T-helper 1 cell treated with Interleukin-12 subunit alpha and Interleukin-12 subunit beta and Interleukin-4 antibody, amounts not matched to agents 30 μg/mL and 1 μg/mL, for 36 hours (primary cell): Measurements from ENCODE around the gene GPER1.

ENCODE experiments used
- H3K27ac Mint-ChIP-seq: one replicate; pipeline ENCODE4 v1.8.0; 2021; ENCODE audit warnings: mild to moderate bottlenecking, mixed read lengths
- H3K27me3 Mint-ChIP-seq: one replicate; pipeline ENCODE4 v1.8.0; 2021; ENCODE audit warnings: low read depth, mixed read lengths
- H3K36me3 Mint-ChIP-seq: one replicate; pipeline ENCODE4 v1.8.0; 2021; ENCODE audit warnings: low read depth, mixed read lengths
- H3K4me1 Mint-ChIP-seq: one replicate; pipeline ENCODE4 v1.8.0; 2021; ENCODE audit warnings: low read depth, mixed read lengths
- H3K4me3 Mint-ChIP-seq: one replicate; pipeline ENCODE4 v1.8.0; 2021; ENCODE audit warnings: mild to moderate bottlenecking, moderate library complexity, mixed read lengths
- H3K9me3 Mint-ChIP-seq: one replicate; pipeline ENCODE4 v1.8.0; 2021; ENCODE audit warnings: mixed read lengths

The GPER1 gene

GRCh38 chr7:1085266-1085665 is 2.6 kb upstream of the GPER1 start:
- Mint-ChIP-seq H3K4me1 (peaks cover 4% of the 10 kb centered on the region), H3K4me3 (no peak overlapping the region), H3K27ac (no peak overlapping the region), H3K27me3 (peaks cover 3% of the 10 kb centered on the region), H3K9me3 (no peaks in the 10 kb centered on the region), H3K36me3 (no peaks in the 10 kb centered on the region)

- Mint-ChIP-seq H3K27ac (no peak overlapping the region), H3K4me3 (no peak overlapping the region), H3K36me3 (no peaks in the 10 kb centered on the region), H3K4me1 (peaks cover 4% of the 10 kb centered on the region), H3K9me3 (no peaks in the 10 kb centered on the region), H3K27me3 (peaks cover 3% of the 10 kb centered on the region)
Measured at GRCh38 chr7:1085910-1086421, 1.9 kb upstream of the GPER1 start.

GRCh38 chr7:1086588-1087464 is 1.1 kb upstream of the GPER1 start:
- peaks cover 4% of the 10 kb centered on the region for H3K4me1 Mint-ChIP-seq
- peak overlapping the region; percentile 65 for H3K4me3 Mint-ChIP-seq
- no peaks in the 10 kb centered on the region for H3K36me3 Mint-ChIP-seq
- H3K27me3 Mint-ChIP-seq: peaks cover 3% of the 10 kb centered on the region
- no peaks in the 10 kb centered on the region for H3K9me3 Mint-ChIP-seq
- no peak overlapping the region for H3K27ac Mint-ChIP-seq

- Mint-ChIP-seq H3K4me3 (no peak overlapping the region), H3K27ac (no peak overlapping the region), H3K9me3 (no peaks in the 10 kb centered on the region), H3K27me3 (peaks cover 3% of the 10 kb centered on the region), H3K4me1 (peaks cover 4% of the 10 kb centered on the region), H3K36me3 (no peaks in the 10 kb centered on the region)
Measured at GRCh38 chr7:1087465-1087814, 473 bp upstream of the GPER1 start.

- H3K36me3 Mint-ChIP-seq: no peaks in the 10 kb centered on the region
- peaks cover 3% of the 10 kb centered on the region for H3K27me3 Mint-ChIP-seq
- H3K27ac Mint-ChIP-seq: no peak overlapping the region
- H3K9me3 Mint-ChIP-seq: no peaks in the 10 kb centered on the region
- H3K4me3 Mint-ChIP-seq: no peak overlapping the region
- peaks cover 7% of the 10 kb centered on the region for H3K4me1 Mint-ChIP-seq
Measured at GRCh38 chr7:1090236-1090635, 2.3 kb downstream of the GPER1 start.

- no peaks in the 10 kb centered on the region for H3K9me3 Mint-ChIP-seq
- no peak overlapping the region for H3K4me3 Mint-ChIP-seq
- no peaks in the 10 kb centered on the region for H3K36me3 Mint-ChIP-seq
- H3K27ac Mint-ChIP-seq: no peak overlapping the region
- peaks cover 7% of the 10 kb centered on the region for H3K4me1 Mint-ChIP-seq
- peaks cover 3% of the 10 kb centered on the region for H3K27me3 Mint-ChIP-seq
Measured at GRCh38 chr7:1090686-1091643, 3.1 kb downstream of the GPER1 start.

GRCh38 chr7:1091644-1092027 is 3.7 kb downstream of the GPER1 start:
- peaks cover 3% of the 10 kb centered on the region for H3K27me3 Mint-ChIP-seq
- peaks cover 7% of the 10 kb centered on the region for H3K4me1 Mint-ChIP-seq
- H3K36me3 Mint-ChIP-seq: no peaks in the 10 kb centered on the region
- no peak overlapping the region for H3K27ac Mint-ChIP-seq
- no peaks in the 10 kb centered on the region for H3K9me3 Mint-ChIP-seq
- no peak overlapping the region for H3K4me3 Mint-ChIP-seq

GRCh38 chr7:1092161-1092632 is 4.3 kb downstream of the GPER1 start:
- H3K36me3 Mint-ChIP-seq: no peaks in the 10 kb centered on the region
- H3K27ac Mint-ChIP-seq: no peak overlapping the region
- no peaks in the 10 kb centered on the region for H3K27me3 Mint-ChIP-seq
- no peaks in the 10 kb centered on the region for H3K9me3 Mint-ChIP-seq
- H3K4me1 Mint-ChIP-seq: peaks cover 3% of the 10 kb centered on the region
- no peak overlapping the region for H3K4me3 Mint-ChIP-seq

GRCh38 chr7:1092806-1093501 is 5.0 kb downstream of the GPER1 start:
- no peak overlapping the region for H3K4me3 Mint-ChIP-seq
- H3K36me3 Mint-ChIP-seq: no peaks in the 10 kb centered on the region
- H3K9me3 Mint-ChIP-seq: peaks cover under 1% of the 10 kb centered on the region
- no peaks in the 10 kb centered on the region for H3K27me3 Mint-ChIP-seq
- H3K27ac Mint-ChIP-seq: no peak overlapping the region
- H3K4me1 Mint-ChIP-seq: peaks cover 3% of the 10 kb centered on the region

GRCh38 chr7:1093502-1093843 is 5.6 kb downstream of the GPER1 start:
- no peak overlapping the region for H3K4me3 Mint-ChIP-seq
- H3K36me3 Mint-ChIP-seq: no peaks in the 10 kb centered on the region
- H3K27ac Mint-ChIP-seq: no peak overlapping the region
- H3K27me3 Mint-ChIP-seq: no peaks in the 10 kb centered on the region
- peaks cover 3% of the 10 kb centered on the region for H3K4me1 Mint-ChIP-seq
- H3K9me3 Mint-ChIP-seq: peaks cover 4% of the 10 kb centered on the region

- Mint-ChIP-seq H3K27ac (no peak overlapping the region), H3K27me3 (no peaks in the 10 kb centered on the region), H3K4me1 (peaks cover 3% of the 10 kb centered on the region), H3K4me3 (no peak overlapping the region), H3K36me3 (no peaks in the 10 kb centered on the region), H3K9me3 (peaks cover 4% of the 10 kb centered on the region)
Measured at GRCh38 chr7:1093916-1094508, 6.1 kb downstream of the GPER1 start.

- no peaks in the 10 kb centered on the region for H3K36me3 Mint-ChIP-seq
- no peak overlapping the region for H3K27ac Mint-ChIP-seq
- H3K4me1 Mint-ChIP-seq: peaks cover 3% of the 10 kb centered on the region
- peaks cover 4% of the 10 kb centered on the region for H3K9me3 Mint-ChIP-seq
- no peak overlapping the region for H3K4me3 Mint-ChIP-seq
- H3K27me3 Mint-ChIP-seq: no peaks in the 10 kb centered on the region
Measured at GRCh38 chr7:1094870-1095269, 7.0 kb downstream of the GPER1 start.

GRCh38 chr7:1095621-1096155 is 7.8 kb downstream of the GPER1 start:
- Mint-ChIP-seq H3K36me3 (no peaks in the 10 kb centered on the region), H3K27me3 (no peaks in the 10 kb centered on the region), H3K27ac (no peak overlapping the region), H3K9me3 (peaks cover 4% of the 10 kb centered on the region), H3K4me1 (peaks cover 3% of the 10 kb centered on the region), H3K4me3 (no peak overlapping the region)
